A673 (cell line): ENCODE data around the gene KRT14. TPM values are rescaled to one million over a fixed set of nuclear protein-coding genes. Genes with fewer than 3 reads are reported as not detected.
A peak's percentile ranks its signal among the peaks of the same experiment; 100 is the strongest.
"Not testable (repeated sequence)": the region's sequence is repeated elsewhere in the genome, so short reads cannot be mapped to it uniquely, and the experiment has no call there.

Experiments used
- BruUV-seq: library from RNA; stranded (reverse); fragments of 400-500 nt; replicated peaks from 2 replicates; lab custom pipeline; 2021; lab: Mats Ljungman, UMichigan
- CTCF ChIA-PET: fragments of 300-600 bp; sonication (Branson Sonifier 250); formaldehyde crosslinking; loops from one replicate; lab custom pipeline; 2022; ENCODE audit warnings: antibody characterized with exemption; lab: Charles Lee
- POLR2A ChIA-PET: fragments of 300-600 bp; sonication (Branson Sonifier 250); formaldehyde crosslinking; loops from one replicate; lab custom pipeline; 2022; ENCODE audit warnings: antibody characterized with exemption; ENCODE audit not compliant: low non-redundant PET; lab: Charles Lee
- DNase-seq: peaks from one replicate; pipeline ENCODE4 v3.0.0-alpha.2; 2015; ENCODE audit warnings: low spot score
- H3K27ac ChIP-seq: fragments of 200-600 bp; sonication (generic); 2 replicates; pipeline ENCODE4 v1.5.1; 2016; ENCODE audit warnings: mixed run types, low read depth, mild to moderate bottlenecking, mixed read lengths, antibody characterized with exemption, low read length; ENCODE audit not compliant: poor library complexity, severe bottlenecking
- H3K27me3 ChIP-seq: fragments of 200-600 bp; sonication (generic); replicated peaks from 2 replicates; pipeline ENCODE4 v1.6.1; 2017; ENCODE audit warnings: mixed run types, low read depth, mild to moderate bottlenecking, mixed read lengths, antibody characterized with exemption, low read length; ENCODE audit not compliant: insufficient read depth, poor library complexity
- H3K36me3 ChIP-seq: fragments of 200-600 bp; sonication (generic); 2 replicates; pipeline ENCODE4 v1.6.1; 2016; ENCODE audit warnings: mixed run types, mild to moderate bottlenecking, mixed read lengths, antibody characterized with exemption, low read length; ENCODE audit not compliant: insufficient read depth, poor library complexity, severe bottlenecking
- H3K4me1 ChIP-seq: fragments of 200-600 bp; sonication (generic); 2 replicates; pipeline ENCODE4 v1.6.1; 2017; ENCODE audit warnings: mixed run types, mild to moderate bottlenecking, mixed read lengths, antibody characterized with exemption, low read length; ENCODE audit not compliant: insufficient read depth, poor library complexity, severe bottlenecking
- H3K4me3 ChIP-seq: fragments of 200-600 bp; sonication (generic); 2 replicates; pipeline ENCODE4 v1.5.1; 2016; ENCODE audit warnings: low read depth, mixed run types, mild to moderate bottlenecking, mixed read lengths, low read length; ENCODE audit not compliant: poor library complexity, severe bottlenecking
- H3K9me3 ChIP-seq: fragments of 200-600 bp; sonication (generic); 2 replicates; pipeline ENCODE4 v1.6.1; 2016; ENCODE audit warnings: mixed run types, low read depth, mild to moderate bottlenecking, mixed read lengths, antibody characterized with exemption, low read length; ENCODE audit not compliant: poor library complexity, severe bottlenecking
- CTCF ChIP-seq: fragments of 300-800, 200-600 bp; sonication (generic); conservative IDR thresholded peaks from 2 replicates; pipeline ENCODE4 v1.5.1; 2017; ENCODE audit warnings: low read depth, mild to moderate bottlenecking, antibody characterized with exemption, low read length, moderate library complexity, mixed read lengths
- EZH2 ChIP-seq: fragments of 200-600 bp; sonication (generic); IDR thresholded peaks from 2 replicates; pipeline ENCODE4 v1.6.1; 2017; ENCODE audit warnings: borderline replicate concordance, low read depth, mild to moderate bottlenecking, mixed read lengths, antibody characterized with exemption, low read length; ENCODE audit not compliant: poor library complexity, severe bottlenecking
- intact Hi-C: fragments of 100-400 bp; cut with micrococcal nuclease; formaldehyde crosslinking; loops from one replicate; pipeline ENCODE4 v1.10.0; 2022; ENCODE audit not compliant: unreplicated experiment
- total RNA-seq: library from RNA; stranded (reverse); gene quantifications from 2 replicates; pipeline ENCODE4 v1.2.3, GENCODE V29; 2021

Gene KRT14
- total RNA-seq, 1 experiment from 2014 or later, result not detected

GRCh38 chr17:41620583-41621434 is 34.1 kb upstream of the KRT14 start:
- Histone ChIP-seq H3K27ac (peak overlapping the region; percentile 75), H3K4me1 (peaks cover 17% of the 10 kb centered on the region), H3K9me3 (no peaks in the 10 kb centered on the region), H3K36me3 (no peaks in the 10 kb centered on the region), H3K27me3 (no peaks in the 10 kb centered on the region), H3K4me3 (no peak overlapping the region)
- CTCF ChIA-PET, result interaction anchor here (1.0 kb wide), 1 partner anchor 41 kb away, joined by 3 read pairs; no protein-coding TSS in a partner anchor
- intact Hi-C loops, result no loop called here
- TF ChIP-seq EZH2 (no peak), CTCF (no peak)
- DNase-seq, result peak; percentile 73
- POLR2A ChIA-PET, result no interaction called here
- TSS peak; percentile 77 for BruUV-seq

GRCh38 chr17:41619927-41620582 is 33.4 kb upstream of the KRT14 start:
- H3K9me3 ChIP-seq, POLR2A ChIA-PET, BruUV-seq, H3K4me3 ChIP-seq, CTCF ChIA-PET, H3K36me3 ChIP-seq, H3K27me3 ChIP-seq, H3K27ac ChIP-seq, DNase-seq, intact Hi-C loops: not testable (repeated sequence)
- H3K4me1 ChIP-seq, result peaks cover 17% of the 10 kb centered on the region

DNA sequence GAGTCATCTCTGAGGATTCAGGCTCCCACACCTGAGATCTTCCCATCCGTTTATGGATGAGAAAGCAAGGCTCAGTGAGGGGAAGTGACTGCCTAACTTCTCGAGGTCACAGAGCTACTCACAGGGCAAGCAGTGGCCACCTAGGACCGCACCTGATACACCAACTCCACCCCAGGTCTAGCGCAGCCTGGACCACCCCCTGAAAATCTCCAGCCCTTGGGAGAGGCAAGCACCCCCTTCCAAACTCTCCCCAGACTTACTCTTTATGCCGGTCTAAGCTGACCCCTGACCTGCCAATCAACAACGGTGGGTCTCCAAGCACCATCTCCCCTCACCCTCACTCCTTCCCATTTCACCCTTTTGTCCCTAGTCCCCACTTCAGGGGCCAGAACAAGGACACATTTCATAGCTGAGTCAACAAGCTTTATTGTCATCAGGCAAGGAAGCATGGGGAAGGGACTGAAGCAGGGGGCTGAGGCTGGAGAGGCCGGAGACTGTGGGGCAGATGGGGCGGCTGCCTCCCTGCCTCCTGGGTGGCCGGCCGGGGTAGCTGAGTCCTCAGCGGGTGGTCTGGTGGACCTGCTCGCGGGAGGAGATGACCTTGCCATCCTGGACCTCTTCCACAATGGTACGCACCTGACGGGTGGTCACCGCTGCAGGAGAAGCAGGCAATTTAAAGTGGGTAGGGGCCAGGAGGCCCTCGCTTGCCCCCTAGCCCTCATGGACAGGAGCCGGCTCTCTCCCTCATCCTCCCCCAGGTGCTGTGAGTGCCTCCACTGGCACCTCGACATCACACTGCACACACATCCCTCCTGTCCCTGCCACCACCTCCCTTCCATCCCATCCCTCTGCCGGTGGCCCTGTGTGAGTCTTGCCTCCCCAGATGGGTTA is 32.6 kb upstream of the KRT14 start:
- H3K27ac ChIP-seq, result no peak overlapping the region
- H3K27me3 ChIP-seq, result no peaks in the 10 kb centered on the region
- ChIA-PET CTCF (no interaction called here), POLR2A (interaction anchor here (0.6 kb wide), 1 partner anchor 20 kb away, joined by 4 read pairs; no protein-coding TSS in a partner anchor)
- BruUV-seq, result no TSS peak
- peaks cover 17% of the 10 kb centered on the region for H3K4me1 ChIP-seq
- H3K4me3 ChIP-seq, result no peak overlapping the region
- H3K36me3 ChIP-seq, result no peaks in the 10 kb centered on the region
- intact Hi-C loops, result no loop called here
- H3K9me3 ChIP-seq, result no peaks in the 10 kb centered on the region
- TF ChIP-seq CTCF (no peak), EZH2 (no peak)
- no peak for DNase-seq
